ENCODE results near the gene ECHDC3. TPM values are rescaled to one million over a fixed set of nuclear protein-coding genes. Genes with fewer than 3 reads are reported as not detected.

The ECHDC3 gene
- total RNA-seq, 1 donor from 2014 or later: 137 TPM

DNA sequence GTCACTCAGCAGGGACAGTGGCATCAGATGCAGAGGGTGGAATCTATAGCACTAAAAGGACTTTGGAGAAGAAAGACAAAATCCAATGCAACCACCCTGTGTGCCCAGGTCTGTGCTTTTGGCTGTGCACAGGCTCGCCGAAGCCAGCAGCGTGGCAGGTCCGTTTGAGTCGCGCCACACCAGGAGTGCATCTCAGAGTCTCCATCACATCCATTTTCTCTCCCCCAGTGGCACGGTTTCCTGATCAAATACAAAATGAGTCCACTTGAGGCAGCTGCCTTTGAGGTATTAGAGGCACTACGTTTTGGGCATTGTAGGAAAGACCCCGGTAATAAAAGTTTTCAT is 57.5 kb downstream of the ECHDC3 start:
- DNase-seq (ENCODE audit: low spot score) (no peak), ATAC-seq (no peak)

DNA sequence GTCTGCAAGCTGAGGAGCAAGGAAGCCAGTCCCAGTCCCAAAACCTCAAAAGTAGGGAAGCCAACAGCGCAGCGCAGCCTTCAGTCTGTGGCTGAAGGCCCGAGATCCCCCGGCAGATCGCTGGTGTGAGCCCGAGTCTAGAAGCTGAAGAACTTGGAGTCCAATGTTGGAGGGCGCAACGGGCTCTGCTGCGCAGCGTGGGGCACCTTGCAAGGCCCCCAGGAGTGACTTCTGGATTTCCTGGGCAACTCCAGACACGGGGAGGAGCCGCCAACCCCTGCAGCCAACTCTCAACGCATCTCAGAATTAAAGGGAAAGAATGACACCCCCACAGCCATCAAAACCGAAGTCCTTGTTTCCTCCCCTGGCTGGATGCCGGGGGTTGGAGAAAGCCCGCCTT is 62.2 kb downstream of the ECHDC3 start:
- DNase-seq (ENCODE audit: low spot score): no peak
- no peak for ATAC-seq

DNA sequence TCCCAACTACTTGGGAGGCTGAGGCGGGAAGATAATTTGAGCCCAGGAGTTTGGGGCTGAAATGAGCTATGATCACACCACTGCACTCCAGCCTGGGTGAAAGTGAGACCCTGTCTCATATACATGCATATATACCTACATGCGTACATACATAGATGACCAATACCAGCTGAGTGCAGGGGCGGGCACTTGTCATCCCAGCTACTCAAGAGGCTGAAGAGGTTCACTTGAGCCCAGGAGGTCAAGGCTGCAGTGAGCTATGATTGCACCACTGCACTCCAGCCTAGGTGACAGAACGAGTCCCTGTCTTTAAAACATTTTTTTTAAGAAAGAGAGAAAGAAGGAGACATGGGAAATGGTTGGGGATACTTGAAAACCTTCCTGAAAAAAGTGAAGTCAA is 63.6 kb downstream of the ECHDC3 start:
- no peak for ATAC-seq
- no peak for DNase-seq (ENCODE audit: low spot score)

DNA sequence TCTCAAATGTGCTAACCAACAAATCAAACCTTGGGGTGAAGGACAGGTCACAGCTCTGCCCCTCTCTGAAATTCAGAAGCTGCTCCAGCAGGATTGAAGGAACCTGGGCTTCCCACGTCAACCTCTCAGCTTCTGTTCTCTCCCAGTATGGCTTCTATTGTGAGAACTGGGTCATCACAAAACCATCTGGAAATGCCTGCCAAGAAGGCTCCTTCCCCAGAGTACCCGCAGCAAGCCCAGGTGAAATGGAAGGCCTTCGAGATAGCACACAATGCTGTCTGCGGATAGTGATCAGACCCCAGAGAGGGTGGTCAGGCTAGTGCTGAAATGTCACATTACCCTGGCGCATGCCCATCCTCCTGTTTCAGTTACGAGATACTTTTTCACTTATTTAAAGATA is 64.5 kb downstream of the ECHDC3 start:
- ATAC-seq (no peak), DNase-seq (ENCODE audit: low spot score) (no peak)

DNA sequence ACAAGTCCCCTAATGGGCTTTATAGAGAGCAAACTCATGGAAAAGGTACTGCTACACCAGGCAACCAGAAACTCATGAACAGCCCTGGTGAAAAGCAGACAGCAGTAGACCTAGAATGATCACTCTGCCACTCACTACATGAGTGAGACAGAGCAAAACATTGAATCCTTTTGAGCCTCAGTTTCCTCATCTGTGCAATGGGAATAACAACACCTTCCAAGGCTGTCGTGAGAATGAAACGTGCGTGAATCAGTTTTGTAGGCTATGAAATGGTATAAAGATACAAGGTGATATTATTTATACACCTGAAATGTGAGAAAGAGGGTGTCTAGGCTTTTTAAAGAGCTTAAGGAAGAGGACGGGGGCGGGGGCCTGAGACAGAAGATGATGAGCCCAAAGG is 66.6 kb downstream of the ECHDC3 start:
- DNase-seq (ENCODE audit: low spot score) (no peak), ATAC-seq (no peak)

DNA sequence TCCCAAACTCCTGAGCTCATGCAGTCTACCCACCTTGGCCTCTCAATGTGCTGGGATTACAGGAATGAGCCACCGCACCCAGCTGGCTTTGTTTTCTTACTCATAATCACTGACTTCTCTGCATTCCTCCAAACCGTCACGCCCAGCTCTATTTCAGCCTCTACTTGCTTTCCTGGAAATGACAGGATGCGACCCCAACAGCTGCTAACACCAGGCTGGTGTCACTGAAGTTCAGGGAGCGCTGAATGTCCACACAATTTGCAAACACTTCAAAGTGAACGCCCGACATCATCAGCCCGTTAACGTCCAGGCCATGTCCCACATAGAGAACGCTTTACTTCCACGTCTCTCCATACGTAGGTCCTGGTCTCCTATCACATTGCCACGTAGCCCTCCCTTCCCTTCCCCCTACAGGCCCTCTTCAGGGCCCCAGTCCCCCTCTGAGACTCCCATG is 68.2 kb downstream of the ECHDC3 start:
- ATAC-seq: no peak
- DNase-seq (ENCODE audit: low spot score): no peak

DNA sequence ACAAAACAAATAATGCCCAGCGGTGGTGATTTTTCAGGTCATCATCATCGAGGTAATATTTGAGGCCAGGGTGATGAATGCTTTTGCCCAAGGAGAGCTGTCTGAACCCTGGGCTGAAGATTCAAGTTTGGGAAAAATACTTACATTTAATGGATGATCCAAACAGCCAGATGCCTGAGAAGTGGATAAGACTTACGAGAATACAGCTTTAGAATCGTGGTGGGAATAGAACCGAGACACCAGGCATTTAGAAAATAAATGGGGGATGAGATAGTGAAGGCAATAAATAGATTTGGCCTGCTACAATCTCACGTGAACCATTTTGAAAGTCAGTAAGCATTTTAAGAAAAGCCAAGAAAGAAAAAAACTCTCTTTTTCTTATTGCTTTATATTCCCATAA is 68.8 kb downstream of the ECHDC3 start:
- DNase-seq (ENCODE audit: low spot score): no peak
- ATAC-seq: no peak

DNA sequence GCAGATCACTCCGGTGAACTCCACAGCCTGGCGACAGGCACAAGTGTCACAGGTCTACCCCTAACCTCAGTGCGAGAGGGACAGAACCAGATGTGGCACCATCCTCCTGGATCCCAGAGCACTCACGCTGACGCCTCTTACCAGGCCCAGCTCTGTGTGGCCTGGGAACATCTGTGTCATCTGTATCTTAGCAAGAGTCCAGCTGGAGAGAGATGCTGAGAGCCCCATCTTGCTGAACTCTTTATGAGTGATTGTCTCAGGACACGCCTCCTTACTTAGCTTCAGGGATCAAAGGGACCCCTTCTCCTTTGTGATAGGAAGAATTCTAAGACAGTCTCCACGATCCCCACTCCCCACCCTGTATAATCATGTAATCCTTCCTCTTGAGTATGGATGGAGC is 71.0 kb downstream of the ECHDC3 start:
- DNase-seq (ENCODE audit: low spot score) (no peak), ATAC-seq (no peak)

Other genes with a start within 250 kb of the ECHDC3 start
- gene USP6NL, start 130.7 kb upstream of the ECHDC3 start, total RNA-seq: 9.0 TPM
- 38.3 TPM for gene PROSER2, start 81.0 kb downstream of the ECHDC3 start, total RNA-seq

Measured in left lobe of liver (tissue), 2 donors.